Esophagus squamous epithelium (tissue), 5 donors: ENCODE data around the gene RBMS3. TPM values are rescaled to one million over a fixed set of nuclear protein-coding genes. Genes with fewer than 3 reads are reported as not detected.

Experiments
- DNase-seq: peaks from one replicate; lab custom pipeline; 2025; lab: John Stamatoyannopoulos, UW
- H3K27ac ChIP-seq, 4 donors: fragments of 200-600 bp; sonication (generic); one replicate each; pipeline ENCODE4 v1.5.1; 2016 to 2019; ENCODE audit warnings: mild to moderate bottlenecking in 1 of 4
- H3K27me3 ChIP-seq, 4 donors: fragments of 200-600 bp; sonication (generic); 1 replicate in 3 of 4; 2 replicates in 1 of 4; pipeline versions ENCODE4 v1.5.1 to v1.6.0; 2017 to 2021; ENCODE audit warnings: antibody characterized with exemption in 1 of 4
- H3K36me3 ChIP-seq, 3 donors: fragments of 200-600 bp; sonication (generic); one replicate each; pipeline ENCODE4 v1.5.1; 2016 to 2019
- H3K4me1 ChIP-seq, 3 donors: fragments of 200-600 bp; sonication (generic); one replicate each; pipeline ENCODE4 v1.5.1; 2017 to 2019
- H3K4me3 ChIP-seq, 4 donors: fragments of 200-600 bp; sonication (generic); 1 replicate in 3 of 4; 2 replicates in 1 of 4; pipeline ENCODE4 v1.5.1; 2016 to 2019; ENCODE audit warnings: mild to moderate bottlenecking in 2 of 4, moderate library complexity in 1 of 4
- H3K9me3 ChIP-seq, 3 donors: fragments of 200-600 bp; sonication (generic); one replicate each; pipeline ENCODE4 v1.5.1; 2016 to 2019
- CTCF ChIP-seq, 6 experiments: fragments of 450-650 bp in 4 of 6; fragments of 200-600 bp in 2 of 6; sonication (generic) in 2 of 6; IDR thresholded peaks; one replicate each; pipeline ENCODE4 v1.5.1; 2016 to 2019; ENCODE audit warnings: antibody characterized with exemption in 6 of 6, mild to moderate bottlenecking in 4 of 6, moderate library complexity in 4 of 6
- POLR2A ChIP-seq, 4 donors: fragments of 450-650 bp; IDR thresholded peaks; one replicate each; pipeline ENCODE4 v1.6.1; 2017; ENCODE audit warnings: antibody characterized with exemption in 4 of 4, mild to moderate bottlenecking in 4 of 4, moderate library complexity in 3 of 4
- WGBS, 2 donors: methylation state at CpG; one replicate each; pipeline ENCODE4 v1.1.5; 2018; 5-methylcytosine and 5-hydroxymethylcytosine counted together
- intact Hi-C: fragments of 100-400 bp; cut with DNase I; formaldehyde crosslinking; loops from one replicate; pipeline ENCODE4 v1.15.0; 2022
- total RNA-seq, 4 donors: library from RNA; depleted of rRNA; stranded (reverse); fragments of >200 nt; gene quantifications; one replicate each; pipeline ENCODE4 v1.1.0, GENCODE V29; 2016
- donor health status: DM: yes; HTN: yes; CAD: no.

The RBMS3 gene
- total RNA-seq, 4 donors from 2014 or later, result 0.57 to 35.7 (median 6.1) TPM

- Histone ChIP-seq H3K4me1 (peaks cover 0 to 4% (median 0%) of the 10 kb centered on the region in 3 donors), H3K27ac (no peak overlapping the region), H3K9me3 (no peaks in the 10 kb centered on the region), H3K36me3 (no peaks in the 10 kb centered on the region), H3K27me3 (no peaks in the 10 kb centered on the region), H3K4me3 (no peak overlapping the region)
- WGBS, 2 donors, result 90 to 91% methylated on average over 3 of the region's 3 CpGs
- DNase-seq, result no peak
- TF ChIP-seq POLR2A (IDR thresholded peaks at IDR 0.05) (no peak), CTCF (IDR thresholded peaks at IDR 0.05) (no peak)
- intact Hi-C loops, result no loop called here
Measured at GRCh38 chr3:30004481-30004880, 723.6 kb downstream of the RBMS3 start.

- Histone ChIP-seq H3K36me3 (no peaks in the 10 kb centered on the region), H3K27ac (no peak overlapping the region), H3K27me3 (no peaks in the 10 kb centered on the region), H3K9me3 (no peaks in the 10 kb centered on the region), H3K4me3 (no peak overlapping the region), H3K4me1 (peaks cover 0 to 4% (median 0%) of the 10 kb centered on the region in 3 donors)
- intact Hi-C loops, result no loop called here
- TF ChIP-seq POLR2A (IDR thresholded peaks at IDR 0.05), result no peak
- TF ChIP-seq CTCF (IDR thresholded peaks at IDR 0.05), result no peak
- WGBS, 2 donors, result 95 to 96% methylated on average over 1 of the region's 1 CpG
- DNase-seq, result no peak
Measured at GRCh38 chr3:30006111-30006510, 725.2 kb downstream of the RBMS3 start.

GRCh38 chr3:30007668-30008067, 726.8 kb downstream of the RBMS3 start:
- Histone ChIP-seq H3K4me3 (no peak overlapping the region), H3K27ac (no peak overlapping the region), H3K4me1 (peaks cover 0 to 4% (median 0%) of the 10 kb centered on the region in 3 donors), H3K9me3 (no peaks in the 10 kb centered on the region), H3K27me3 (no peaks in the 10 kb centered on the region), H3K36me3 (no peaks in the 10 kb centered on the region)
- no peak for DNase-seq
- intact Hi-C loops, result no loop called here
- TF ChIP-seq POLR2A (IDR thresholded peaks at IDR 0.05), result no peak
- no peak for TF ChIP-seq CTCF (IDR thresholded peaks at IDR 0.05)
- 59 to 60% methylated on average over 1 of the region's 1 CpG for whole genome bisulfite sequencing, 2 donors

GRCh38 chr3:30011237-30011803, 730.4 kb downstream of the RBMS3 start:
- WGBS, 2 donors, result 73 to 88% methylated on average over 4 of the region's 4 CpGs
- Histone ChIP-seq H3K27me3 (no peaks in the 10 kb centered on the region), H3K4me3 (no peak overlapping the region), H3K36me3 (no peaks in the 10 kb centered on the region), H3K4me1 (peaks cover 0 to 4% (median 0%) of the 10 kb centered on the region in 3 donors), H3K27ac (no peak overlapping the region), H3K9me3 (no peaks in the 10 kb centered on the region)
- DNase-seq, result no peak
- intact Hi-C loops, result no loop called here
- no peak for TF ChIP-seq CTCF (IDR thresholded peaks at IDR 0.05)
- TF ChIP-seq POLR2A (IDR thresholded peaks at IDR 0.05), result no peak

GRCh38 chr3:30012941-30013543, 732.2 kb downstream of the RBMS3 start:
- intact Hi-C loops, result no loop called here
- no peaks in the 10 kb centered on the region for H3K4me1 ChIP-seq
- WGBS, 2 donors, result 0 to 6% methylated on average over 2 of the region's 2 CpGs
- DNase-seq, result no peak
- H3K36me3 ChIP-seq, result no peaks in the 10 kb centered on the region
- TF ChIP-seq CTCF (IDR thresholded peaks at IDR 0.05) (peak; percentile 21 to 68 (median 56)), POLR2A (IDR thresholded peaks at IDR 0.05) (no peak)
- H3K27ac ChIP-seq, result no peak overlapping the region
- no peaks in the 10 kb centered on the region for H3K27me3 ChIP-seq
- H3K9me3 ChIP-seq, result no peaks in the 10 kb centered on the region
- no peak overlapping the region for H3K4me3 ChIP-seq
